ENCODE results near the gene FALEC.

Gene FALEC

DNA sequence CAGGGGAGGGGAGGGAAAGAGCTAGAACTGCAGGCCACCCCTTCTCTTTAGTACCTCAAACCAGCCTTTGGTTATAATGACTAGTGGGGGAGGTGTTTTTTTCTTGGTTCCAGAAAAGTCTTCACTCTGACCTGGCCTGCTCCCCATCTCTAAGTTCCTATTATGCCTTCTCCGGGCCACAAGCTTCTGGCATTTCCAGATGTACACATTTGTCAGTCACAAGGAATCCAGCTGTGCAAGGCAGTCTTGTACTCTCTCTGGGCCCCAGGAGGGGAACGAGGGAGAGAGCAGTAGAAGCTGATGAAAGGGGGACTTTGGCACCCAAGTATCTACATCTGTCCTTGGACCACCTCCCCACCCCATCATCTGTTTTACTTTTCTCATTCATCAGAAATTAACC lies 2.7 kb upstream of the FALEC start:
- no peak for DNase-seq

DNA sequence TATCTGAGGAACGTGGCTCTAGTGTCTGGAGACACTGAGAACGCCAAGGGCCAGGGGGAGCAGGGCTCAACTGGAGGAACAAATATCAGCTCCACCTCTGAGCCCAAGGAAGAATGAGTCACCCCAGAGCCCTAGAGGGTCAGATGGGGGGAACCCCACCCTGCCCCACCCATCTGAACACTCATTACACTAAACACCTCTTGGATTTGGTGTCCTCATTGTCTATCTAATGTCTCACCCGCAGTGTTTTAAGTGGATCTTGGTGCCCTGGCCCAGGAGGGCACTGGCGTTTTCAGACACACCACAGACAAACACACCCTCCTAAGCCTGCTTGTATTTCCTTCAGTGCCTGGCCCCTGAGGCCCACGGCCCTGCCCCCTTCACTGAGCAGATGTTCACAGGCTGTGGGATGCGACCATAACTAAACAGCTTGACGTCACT lies 2.2 kb upstream of the FALEC start:
- no peak for DNase-seq

DNA sequence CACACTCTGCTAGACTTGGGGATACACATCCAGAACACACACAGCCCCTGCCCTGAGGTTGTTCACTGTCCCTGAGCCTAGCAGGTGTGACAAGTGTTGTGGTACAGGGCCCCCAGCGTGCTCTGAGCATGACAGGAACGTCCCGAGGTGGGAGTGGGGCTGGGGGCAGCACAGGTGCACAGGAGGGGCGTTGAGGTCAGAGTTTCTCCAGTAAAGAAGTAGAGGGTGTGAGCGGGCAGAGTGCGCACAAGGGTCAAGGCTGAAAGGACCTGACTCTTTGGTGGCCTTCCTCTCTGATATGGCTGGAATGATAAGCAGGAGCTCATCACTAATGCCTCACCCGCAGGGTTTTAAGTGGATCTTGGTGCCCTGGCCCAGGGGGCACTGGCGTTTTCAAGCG lies 1.3 kb upstream of the FALEC start:
- no peak for DNase-seq

DNA sequence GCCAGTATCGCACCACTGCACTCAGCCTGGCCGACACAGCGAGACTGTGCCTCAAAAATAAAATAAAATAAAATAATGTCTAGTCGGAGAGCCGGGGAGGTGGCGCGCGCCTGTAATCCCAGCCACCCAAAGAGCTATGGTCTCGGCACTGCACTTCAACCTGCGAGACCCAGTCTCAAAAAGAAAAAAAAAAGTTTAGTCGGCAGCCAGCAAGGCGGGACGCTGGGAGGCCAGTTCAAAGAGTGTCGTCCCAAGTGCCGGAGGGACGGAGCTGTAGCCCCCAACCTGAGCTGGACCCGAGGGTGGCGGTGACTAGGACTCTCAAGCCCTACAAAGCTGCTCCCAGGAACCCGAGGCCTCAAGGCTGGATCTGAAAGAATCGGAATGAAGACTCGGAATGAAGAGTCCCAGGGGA lies 632 bp upstream of the FALEC start:
- no peak for DNase-seq

DNA sequence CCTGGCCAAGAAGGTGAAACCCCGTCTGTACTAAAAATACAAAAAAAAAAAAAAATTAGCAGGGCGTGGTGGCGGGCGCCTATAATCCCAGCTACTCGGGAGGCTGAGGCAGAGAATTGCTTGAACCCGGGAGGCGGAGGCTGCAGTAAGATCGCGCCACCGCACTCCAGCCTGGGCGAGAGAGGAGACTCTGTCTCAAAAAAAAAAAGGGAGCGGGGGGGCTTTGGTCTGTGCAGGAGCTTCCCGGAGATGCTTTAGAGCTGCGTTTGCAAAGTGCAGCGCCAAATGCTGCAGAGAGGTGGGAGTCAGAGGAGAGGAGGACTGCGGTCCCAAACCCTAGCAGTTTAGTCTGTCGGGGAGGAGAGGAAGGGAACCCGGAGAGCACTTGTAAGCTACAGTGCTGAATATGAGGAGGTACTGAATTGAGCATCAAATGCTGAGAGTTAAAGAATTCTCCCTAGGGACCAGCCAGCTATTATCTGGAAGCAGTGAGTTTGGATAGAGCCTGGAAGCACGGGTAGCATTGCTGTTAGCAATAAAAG lies 569 bp downstream of the FALEC start:
- no peak for DNase-seq

DNA sequence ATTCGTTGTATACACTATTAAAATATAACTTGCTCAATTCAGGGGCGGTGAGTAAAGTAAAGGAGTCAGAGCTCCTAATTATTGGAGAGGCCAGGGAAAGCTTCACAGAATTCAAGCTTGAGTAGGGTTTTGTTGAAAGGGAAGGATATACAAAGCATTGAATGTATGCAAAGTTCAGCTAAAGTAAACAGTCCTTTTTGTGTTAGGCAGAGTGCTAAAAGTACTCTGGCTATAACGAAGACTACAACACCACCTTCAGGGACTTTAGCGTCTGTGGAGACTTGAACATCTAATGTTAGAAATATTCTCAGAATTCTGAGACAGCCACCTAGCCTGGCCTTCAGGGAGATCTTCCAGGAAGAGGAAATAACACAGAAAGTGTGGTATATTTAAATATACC lies 1.1 kb downstream of the FALEC start:
- DNase-seq: no peak

DNA sequence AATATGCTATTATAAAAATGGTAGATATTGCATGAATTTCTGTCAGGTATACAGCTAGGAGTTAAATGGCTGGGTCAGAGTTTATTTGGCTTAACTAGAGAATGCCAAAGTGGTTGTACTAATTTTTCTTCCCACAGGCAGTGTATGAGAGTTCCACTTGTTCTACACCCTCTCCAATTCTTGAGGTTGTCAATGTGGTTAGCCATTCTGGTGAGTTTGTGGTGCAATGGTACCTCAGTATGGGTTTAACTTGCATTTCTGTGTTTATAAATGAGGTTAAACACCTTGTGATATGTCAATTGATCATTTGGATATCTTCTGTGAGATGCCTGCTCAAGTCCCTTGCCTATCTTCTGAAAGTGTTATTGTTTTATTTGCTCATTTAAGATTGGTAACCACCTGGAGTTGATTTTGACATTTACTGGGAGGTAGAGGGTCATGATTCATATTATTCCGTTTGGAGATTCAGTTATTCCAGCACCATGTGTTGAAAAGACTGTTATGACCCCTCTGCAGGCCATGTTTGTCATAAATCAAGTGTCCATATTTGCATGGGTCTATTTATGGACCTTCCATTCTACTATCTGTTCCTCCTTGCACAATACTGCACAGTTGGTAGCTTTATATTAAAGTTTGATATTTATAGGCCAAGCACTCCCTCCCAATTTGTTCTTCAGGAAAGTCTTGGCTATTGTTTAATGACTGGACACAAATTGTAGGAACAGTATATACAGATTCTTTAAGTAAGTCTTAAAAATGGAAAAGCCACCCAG lies 5.8 kb downstream of the FALEC start:
- DNase-seq: no peak

DNA sequence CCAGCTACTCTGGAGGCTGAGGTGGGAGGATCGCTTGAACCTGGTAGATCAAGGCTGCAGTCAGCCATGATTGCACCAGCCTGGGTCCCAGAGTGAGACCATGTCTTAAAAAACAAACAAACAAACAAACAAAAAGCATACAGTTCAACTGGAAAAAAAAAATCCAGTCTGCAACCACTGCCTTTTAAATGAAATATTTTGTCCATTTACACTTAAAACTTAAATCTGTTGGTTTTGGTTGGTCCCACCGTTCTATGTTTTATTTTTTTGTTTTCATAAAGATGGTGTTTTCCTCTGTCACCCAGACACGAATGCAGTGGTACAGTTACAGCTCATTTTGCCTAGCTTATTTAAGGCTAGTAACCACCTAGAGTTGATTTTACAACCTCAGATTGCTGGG lies 9.8 kb downstream of the FALEC start:
- no peak for DNase-seq

DNA sequence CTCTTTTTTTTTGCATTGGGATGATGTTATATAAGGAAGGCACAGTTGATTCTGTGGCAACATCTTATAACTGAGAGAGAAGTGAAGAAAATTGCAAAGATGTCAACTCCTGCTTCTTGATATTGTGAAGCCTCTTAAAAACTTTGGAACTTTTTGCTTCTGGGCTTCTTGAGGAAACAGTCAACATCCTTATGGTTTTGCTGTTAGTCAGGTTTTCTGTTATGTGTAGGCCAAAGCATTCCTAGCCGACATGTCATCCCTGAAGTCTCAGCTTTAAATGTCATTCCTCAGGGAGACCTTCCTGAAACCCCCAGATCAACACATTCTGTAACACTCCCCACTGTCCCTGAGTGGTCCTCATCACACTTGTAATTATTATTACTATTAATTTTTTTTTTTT lies 12.6 kb downstream of the FALEC start:
- no peak for DNase-seq

DNA sequence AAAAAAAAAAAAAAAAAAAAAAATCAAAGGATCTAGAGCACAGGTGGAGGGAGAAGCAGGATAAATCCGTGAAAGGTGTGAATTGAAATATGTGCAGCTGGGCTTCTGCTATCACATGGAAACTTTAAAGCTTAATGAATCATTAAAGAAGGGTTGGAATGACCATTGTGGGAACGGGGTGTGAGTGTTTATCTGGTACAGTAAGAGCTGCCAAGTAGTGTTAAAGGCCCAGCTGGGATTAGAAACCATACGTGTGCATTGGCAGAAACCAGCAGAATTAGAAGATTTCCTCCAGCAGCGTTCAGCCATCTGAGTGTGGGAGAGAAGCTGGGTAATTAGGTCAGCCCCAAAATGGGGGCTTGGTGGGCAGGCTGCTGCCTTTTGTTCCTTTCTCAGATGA lies 13.5 kb downstream of the FALEC start:
- no peak for DNase-seq

DNA sequence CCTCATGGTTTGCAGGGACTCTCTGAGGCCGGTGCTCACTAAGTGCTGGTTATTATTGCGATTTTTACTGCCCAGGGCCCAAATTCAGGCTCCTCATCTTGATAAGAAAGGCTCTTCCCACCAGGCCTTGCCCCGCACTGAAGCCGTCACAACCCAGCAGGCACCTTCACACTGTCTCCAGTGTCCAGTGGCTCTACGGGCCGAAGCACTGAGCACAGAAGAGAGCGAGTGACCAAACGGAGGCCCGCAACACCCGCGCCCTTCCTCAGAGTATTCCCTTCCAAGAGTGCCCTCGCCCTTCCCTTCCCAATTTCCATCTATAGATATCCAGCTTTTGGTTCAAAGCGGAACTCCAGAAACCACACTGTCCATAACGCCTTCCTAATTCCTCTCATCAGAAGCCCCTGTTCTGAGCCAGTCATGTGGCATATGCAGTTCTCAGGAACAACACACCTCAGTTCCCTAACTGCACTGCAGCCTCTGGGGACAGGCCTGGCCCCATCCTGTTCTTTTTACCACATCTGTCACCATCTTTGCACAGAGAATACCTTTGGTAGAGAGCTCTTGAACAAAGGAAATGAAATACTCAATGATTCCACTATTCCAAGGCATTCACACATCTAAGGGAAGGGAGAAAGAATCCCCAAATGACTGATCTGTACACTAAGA lies 15.1 kb downstream of the FALEC start:
- no peak for DNase-seq

DNA sequence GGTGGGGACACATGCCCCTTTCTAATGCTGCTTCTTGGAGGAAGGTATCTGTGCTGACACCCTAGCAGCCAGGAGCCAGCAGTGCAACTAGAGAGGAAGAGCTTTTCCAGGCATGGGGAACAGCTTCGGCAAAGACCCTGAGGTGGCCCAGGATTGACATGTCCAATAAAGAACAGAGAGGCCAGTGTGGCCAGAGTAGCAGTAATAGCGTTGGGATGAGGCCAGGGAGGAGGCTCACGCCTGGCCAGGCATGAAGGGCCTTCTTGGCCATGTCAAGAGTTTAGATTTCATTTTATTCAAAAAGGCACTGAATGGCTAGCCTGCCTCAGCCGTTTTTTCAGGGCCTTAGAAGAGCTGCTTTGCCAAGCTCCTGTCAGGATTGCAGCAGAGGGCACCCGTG lies 17.3 kb downstream of the FALEC start:
- no peak for DNase-seq

DNA sequence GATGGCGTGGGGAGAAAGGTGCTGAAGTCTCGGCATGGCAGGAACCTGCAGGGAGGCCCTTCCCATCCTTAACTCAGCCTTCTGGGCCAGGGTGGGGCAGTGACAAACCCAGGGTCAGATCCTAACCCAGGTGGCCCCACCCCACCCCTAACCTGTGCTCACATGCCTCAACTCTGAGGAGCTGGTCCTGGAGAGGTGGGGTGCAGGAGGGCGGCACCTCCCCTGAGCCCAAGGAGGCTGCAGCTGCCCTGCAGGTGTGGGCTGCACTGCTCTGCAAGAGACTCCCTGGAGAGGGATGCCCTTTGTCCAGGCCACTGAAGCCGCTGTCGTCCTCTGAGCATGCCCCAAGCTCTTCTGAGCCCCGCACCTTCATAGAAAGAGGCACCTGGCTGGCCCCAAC lies 18.4 kb downstream of the FALEC start:
- no peak for DNase-seq

DNA sequence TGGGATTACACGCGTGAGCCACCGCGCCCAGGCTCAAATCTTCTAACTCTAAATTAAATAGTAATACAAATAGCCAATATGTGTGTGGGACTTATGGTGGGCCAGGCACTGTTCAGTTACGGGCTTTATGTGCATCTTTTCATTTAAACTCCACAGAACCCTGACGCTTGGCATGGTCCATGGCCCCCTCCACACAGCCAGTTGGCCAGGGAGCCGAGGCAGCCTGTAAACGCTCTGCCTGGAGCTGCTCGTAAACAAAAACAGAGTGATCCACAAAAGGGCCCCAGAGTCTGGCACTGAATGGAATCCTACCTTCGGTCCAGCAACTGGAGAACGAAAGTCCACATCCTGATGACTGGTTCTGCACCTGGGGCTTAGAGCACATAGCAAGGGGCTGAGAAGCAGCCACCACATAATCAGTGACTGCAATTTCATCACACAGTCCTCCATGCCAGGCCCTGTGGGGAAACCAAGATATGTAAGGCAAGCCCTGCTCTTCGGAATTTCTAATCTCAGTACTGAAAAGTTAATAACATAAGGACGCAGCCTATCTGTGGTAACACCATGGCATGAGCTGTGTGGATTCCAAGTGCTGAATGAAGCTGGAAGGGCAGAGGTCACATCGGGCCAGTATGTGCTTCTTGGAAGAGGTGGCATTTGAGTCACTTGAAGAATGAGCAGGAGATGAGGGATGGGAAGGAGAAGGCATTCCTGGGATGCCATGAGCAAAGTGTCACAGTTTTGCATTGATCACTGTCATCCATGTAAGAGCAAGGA lies 20.1 kb downstream of the FALEC start:
- no peak for DNase-seq

DNA sequence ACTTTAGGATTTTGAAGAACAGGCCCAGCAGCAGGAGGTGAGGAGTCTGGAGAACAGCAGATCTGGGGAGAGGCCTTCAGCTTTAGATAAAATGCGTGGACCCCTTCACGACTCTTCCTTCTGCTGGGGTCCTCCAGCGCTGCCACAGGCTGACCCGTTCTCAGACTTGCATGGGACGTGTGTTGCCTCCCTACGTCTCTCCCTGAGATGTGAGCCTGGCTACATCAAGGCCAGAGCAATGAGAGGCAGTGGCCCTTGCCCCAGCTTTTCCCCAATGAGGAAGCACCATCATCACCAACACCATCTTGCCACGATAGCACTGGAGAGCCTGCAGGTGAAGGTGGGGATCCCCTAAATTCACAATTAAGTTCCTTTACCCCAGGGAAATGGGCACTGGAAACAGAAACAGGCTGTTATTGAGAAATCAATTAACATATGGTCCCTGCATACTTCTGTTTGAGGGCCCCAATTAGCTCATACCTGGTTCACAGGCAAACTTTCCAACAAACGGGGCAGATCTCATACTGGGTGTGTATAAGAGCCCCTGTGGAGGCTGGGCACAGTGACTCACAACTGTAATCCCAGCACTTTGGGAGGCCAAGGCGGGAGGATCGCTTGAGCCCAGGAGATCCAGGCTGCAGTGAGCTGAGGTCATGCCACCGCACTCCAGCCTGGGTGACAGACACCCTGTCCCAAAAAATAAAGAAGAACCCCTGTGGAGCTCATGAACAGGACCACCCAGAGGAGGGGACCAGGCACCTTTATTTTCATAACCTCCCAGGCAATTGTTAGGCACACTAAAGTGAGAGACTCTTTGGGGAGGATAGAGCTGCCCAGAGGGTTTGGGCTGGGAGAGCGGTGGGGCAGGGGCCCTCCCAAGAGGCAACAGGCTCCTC lies 21.5 kb downstream of the FALEC start:
- DNase-seq: no peak

DNA sequence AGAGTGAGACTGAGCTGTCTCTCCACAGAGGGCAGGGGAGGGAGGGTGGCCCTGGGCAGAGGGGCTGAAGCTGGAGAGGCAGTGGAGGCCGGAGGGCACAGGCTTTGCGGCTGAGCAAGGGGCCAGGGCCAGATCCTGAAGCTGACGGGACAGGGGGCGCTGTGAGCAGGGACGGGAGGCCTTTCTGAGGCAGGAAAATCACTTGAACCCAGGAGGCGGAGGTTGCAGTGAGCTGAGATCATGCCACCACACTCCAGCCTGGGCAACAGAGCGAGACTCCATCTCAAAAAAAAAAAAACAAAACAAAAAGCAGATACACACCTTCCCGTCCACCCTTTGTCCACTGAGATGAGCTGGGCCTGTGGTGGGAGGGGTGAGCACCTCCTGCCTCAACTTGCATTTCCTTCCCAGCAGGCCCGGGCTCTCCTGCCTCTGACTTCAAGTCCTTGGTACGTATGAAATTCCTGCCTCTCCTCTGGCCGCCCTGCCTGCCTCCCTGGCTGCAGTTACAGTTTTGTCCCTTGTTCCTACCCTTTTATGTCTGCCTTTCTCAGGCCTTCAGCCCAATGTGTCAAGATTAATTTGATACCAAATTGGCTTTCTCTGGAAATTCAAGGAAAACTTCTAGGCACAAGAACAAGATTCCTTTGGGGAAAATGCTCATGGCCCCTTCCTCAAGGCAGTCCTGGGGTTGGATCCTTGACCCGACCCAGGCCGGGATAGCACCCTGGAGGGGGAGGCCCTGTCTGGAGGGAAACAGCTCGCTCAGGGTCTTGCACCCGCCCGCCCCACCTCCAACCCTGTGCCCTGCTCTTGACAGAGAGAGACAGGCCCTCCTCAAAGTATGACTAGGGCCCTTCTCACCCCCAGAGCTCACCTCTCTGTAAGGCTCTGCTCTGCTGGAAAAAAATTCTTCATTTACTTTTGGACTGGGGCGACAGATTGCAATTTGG lies 22.5 kb downstream of the FALEC start:
- no peak for DNase-seq

DNA sequence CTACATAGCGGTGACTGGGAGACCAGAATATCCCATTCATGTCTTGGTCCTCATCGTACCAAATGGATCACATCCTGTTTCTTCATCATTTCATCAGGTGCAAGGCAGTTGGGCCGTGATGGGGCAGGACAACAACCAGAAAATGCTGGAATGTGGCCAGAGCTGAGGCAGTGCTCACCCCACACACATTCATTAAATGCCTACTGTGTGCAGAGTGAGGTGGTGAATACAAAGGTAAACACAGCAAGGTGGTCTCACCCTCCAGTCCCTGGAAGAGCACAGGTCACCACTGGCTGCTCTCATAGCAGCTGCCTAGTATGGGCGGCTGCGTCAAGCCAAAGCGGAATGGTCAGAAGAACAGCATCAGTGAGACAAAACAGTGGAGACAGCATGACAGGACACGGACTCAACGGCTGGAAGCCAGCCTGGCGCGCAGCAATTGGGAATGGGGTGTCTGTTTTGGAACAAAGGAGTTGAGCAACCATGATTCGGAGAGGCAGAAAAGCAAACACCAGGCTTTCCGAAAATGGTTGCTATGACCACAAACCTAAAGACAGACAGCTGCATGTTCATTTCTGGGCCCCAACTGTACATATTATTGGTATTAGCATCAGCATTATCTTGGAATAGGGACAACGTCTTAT lies 28.1 kb downstream of the FALEC start:
- peak; percentile 72 for DNase-seq

DNA sequence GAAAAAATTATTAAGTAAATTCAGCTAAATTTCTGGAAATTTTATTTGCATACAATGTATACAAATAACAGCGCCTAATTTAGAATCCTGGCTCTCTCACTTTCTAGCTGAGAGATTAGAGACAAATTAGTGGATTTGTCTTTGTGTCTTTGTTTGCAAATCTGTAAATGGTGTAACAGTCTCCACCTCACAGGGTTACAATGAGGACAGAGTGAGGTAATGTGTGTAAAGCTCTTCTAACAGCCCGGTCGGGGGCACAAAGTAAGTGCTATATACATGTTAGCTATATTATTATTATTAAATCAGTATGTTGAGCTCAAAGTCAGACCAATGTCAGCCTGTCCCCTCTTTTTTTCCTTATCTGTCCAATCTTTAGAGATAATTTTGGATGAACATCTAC lies 28.7 kb downstream of the FALEC start:
- DNase-seq: peak; percentile 48

DNA sequence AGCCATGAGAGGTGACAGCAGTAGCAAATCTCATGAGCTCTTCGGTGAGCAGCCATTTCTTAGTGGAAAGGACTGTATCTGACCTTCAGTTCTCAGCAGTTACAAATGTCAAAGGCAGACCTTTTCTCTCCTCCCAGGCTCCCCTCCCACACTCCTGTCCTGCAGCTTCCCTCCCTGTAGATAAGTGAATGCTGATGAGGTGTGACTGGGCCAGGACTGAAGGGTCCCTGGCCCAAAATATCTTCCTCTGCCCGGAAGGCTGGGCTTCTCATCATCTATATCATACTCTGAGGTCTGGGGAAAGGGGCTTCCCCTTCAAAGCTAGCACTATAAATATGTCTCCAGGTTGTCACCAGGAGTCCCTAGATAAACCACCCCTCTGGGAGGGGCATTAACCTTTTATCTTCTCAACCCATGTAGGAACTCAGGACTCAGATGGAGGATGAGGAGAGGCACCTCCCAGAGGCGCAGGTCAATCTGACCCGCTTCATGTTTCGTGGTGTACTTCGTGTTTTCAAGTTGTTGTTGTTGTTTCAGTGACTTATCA lies 30.0 kb downstream of the FALEC start:
- DNase-seq: no peak

DNA sequence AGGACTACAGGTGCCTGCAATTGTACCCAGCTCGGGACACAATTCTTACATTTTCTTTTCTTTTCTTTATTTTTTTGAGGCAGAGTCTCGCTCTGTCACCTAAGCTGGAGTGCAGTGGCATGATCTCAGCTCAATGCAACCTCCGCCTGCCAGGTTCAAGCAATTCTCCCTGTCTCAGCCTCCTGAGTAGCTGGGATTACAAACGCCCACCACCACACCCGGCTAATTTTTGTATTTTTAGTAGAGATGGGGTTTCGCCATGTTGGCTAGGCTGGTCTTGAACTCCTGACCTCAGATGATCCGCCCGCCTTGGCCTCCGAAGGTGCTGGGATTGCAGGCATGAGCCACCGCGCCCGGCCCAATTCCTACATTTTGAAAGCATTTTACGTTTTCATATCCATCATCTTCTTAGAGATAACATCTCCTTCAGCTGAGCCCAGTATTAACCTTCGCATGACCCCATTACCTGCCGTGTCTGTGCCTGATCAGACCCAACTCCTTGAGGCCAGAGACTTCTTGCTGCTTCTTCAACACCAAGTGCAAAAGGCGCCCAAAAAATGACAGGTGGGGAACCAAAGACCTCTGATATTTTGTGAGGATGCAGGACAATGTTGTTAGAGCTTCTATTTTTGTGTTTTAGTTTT lies 30.9 kb downstream of the FALEC start:
- no peak for DNase-seq

All from NCI-H2029 (cell line).